ENCODE results near the gene CD33. TPM values are rescaled to one million over a fixed set of nuclear protein-coding genes. Genes with fewer than 3 reads are reported as not detected.
"Not testable (repeated sequence)": the region's sequence is repeated elsewhere in the genome, so short reads cannot be mapped to it uniquely, and the experiment has no call there.

CD33 gene
- total RNA-seq, 2 donors from 2014 or later: 1.2 TPM; not detected in 1

DNA sequence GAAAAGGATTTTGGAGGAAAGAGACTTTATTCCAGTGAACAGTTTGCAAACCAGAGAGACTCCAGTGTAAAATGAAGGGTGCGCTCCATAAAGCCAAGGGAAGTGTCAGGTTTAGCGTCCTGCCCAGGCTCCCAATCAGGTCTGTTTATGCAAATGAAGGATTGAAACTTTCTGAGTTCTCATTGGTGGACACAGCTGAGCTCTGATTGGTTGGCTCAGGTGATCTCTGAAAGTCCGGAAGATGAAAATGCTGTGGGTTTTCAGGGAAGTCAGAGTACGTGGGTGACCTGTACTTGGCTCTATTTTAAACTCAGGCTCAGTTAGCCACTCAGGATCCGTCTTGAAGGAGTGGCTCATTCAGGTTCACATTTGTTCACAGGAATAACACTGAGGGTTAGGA, 28.7 kb upstream of the CD33 start:
- H3K4me3 Mint-ChIP-seq: no peak overlapping the region

DNA sequence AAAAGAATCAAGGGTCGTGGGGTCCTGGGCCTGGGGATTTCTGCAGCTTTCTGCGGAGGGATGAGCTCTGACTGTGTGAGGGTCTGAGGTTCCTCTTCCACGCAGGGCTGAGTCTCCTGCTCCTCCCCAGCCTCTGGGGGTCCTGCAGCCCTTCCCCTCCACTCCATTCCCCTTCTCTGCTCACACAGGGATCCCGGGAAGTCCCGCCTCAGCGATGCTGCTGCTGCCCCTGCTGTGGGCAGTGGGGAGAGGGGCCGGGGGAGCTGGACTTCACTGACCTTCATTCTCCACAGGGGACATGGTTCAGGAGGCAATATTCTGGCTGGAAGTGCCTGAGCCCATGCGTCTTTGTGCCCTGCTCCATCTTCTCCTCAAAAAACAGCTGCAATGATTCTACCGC, 26.2 kb upstream of the CD33 start:
- Mint-ChIP-seq H3K4me3 (no peak overlapping the region), H3K27ac (no peak overlapping the region), H3K9me3 (no peaks in the 10 kb centered on the region), H3K27me3 (peaks cover 18% of the 10 kb centered on the region), H3K4me1 (no peaks in the 10 kb centered on the region), H3K36me3 (ENCODE audit: low read depth) (no peaks in the 10 kb centered on the region)
- no peak for ATAC-seq (replicated peaks)

More for the DNA sequence above, 28.7 kb upstream of the CD33 start:
- H3K4me1 Mint-ChIP-seq: no peaks in the 10 kb centered on the region
- peaks cover 14% of the 10 kb centered on the region for H3K27me3 Mint-ChIP-seq
- H3K9me3 Mint-ChIP-seq: no peaks in the 10 kb centered on the region
- no peaks in the 10 kb centered on the region for H3K36me3 Mint-ChIP-seq (ENCODE audit: low read depth)
- peak; percentile 45 for ATAC-seq (replicated peaks)
- no peak overlapping the region for H3K27ac Mint-ChIP-seq

DNA sequence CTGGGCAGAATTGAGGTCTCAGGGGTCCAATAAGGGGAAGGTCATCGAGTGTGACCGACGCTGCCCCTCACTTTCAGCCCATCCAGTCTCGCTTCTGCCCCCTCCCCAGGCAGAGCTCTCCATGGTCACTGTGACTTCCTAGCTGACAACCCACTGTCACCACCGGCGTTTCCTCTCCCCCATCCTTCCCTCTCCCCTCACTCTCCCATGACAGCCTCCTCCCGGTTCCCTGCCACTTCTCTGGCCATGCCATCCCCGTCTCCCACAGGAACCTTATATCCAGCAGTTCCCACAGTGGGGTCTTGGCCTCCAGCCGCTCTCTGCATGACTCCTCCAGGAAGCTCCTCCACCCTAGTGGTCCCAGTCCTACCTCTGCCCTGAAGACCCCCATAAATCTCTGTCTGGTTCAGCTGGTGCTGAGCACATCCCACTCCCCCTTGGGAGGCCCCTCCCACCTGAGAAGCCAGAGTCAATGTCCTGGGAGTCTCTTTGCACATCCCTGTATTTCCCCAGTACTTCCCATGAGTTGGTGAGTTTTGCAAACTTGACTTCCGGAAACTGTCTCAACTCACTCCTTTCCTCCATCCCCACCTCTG, 24.7 kb upstream of the CD33 start:
- Mint-ChIP-seq H3K9me3 (no peaks in the 10 kb centered on the region), H3K4me1 (no peaks in the 10 kb centered on the region), H3K4me3 (no peak overlapping the region), H3K27ac (no peak overlapping the region), H3K27me3 (peaks cover 18% of the 10 kb centered on the region), H3K36me3 (ENCODE audit: low read depth) (no peaks in the 10 kb centered on the region)
- no peak for ATAC-seq (replicated peaks)

DNA sequence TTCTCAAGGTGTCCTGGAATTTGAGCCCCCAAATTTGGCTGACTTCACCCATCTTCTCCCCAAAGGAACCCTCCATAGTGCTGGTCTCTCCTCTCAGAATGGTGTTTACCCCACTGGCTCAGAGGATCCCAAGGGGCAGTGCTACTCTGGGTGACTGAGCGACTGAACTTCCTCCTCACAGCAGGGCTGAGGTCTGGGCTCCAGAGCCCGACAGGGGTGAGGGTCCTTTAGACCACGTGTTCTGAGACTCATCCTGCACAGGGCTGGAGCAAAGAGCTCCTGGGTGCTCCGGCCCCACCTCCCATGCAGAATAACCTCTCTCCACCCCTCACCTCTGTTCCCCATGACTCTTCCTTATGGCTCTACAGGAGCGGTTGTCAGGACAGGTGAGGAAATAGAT, 23.2 kb upstream of the CD33 start:
- H3K4me3 Mint-ChIP-seq: no peak overlapping the region
- peaks cover 20% of the 10 kb centered on the region for H3K27me3 Mint-ChIP-seq
- no peaks in the 10 kb centered on the region for H3K36me3 Mint-ChIP-seq (ENCODE audit: low read depth)
- H3K9me3 Mint-ChIP-seq: no peaks in the 10 kb centered on the region
- ATAC-seq (replicated peaks): no peak
- H3K27ac Mint-ChIP-seq: no peak overlapping the region
- no peaks in the 10 kb centered on the region for H3K4me1 Mint-ChIP-seq

DNA sequence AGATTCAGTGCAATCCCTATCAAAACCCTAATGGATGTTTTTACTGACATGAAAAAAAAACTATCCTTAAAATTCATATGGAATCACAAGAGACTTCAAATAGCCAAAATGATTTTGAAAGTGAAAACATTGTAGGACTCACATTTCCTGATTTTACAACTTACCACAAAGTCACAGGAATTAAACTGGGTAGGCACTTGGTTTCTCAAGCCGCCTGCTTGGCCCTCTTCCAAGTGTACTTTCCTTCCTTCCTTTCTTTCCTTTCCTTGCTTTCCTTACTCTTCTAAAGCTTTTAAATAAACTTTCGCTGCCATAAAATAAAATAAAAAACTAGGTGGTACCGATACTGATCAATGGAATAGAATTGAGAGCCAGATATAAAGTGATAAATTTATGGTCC, 21.0 kb upstream of the CD33 start:
- no peaks in the 10 kb centered on the region for H3K9me3 Mint-ChIP-seq
- ATAC-seq (replicated peaks): no peak
- no peak overlapping the region for H3K27ac Mint-ChIP-seq
- peaks cover 29% of the 10 kb centered on the region for H3K27me3 Mint-ChIP-seq
- no peaks in the 10 kb centered on the region for H3K4me1 Mint-ChIP-seq
- H3K4me3 Mint-ChIP-seq: no peak overlapping the region
- H3K36me3 Mint-ChIP-seq (ENCODE audit: low read depth): no peaks in the 10 kb centered on the region

DNA sequence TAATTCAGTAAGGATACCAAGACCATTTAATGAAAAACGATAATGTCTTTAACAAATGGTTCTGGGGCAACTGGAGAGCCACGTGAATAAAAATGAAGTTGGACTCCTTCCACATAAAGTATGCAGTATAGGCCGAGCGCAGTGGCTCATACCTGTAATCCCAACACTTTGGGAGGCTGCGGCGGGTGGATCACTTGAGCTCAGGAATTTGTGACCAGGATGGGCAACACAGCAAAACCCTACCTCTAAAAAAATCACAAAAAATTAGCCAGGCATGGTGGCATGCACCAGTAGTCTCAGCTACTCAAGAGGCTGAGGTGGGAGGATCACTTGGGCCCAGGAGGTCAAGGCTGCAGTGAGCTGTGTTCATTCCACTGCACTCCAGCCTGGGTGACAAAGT, 20.6 kb upstream of the CD33 start:
- H3K4me1 Mint-ChIP-seq: no peaks in the 10 kb centered on the region

DNA sequence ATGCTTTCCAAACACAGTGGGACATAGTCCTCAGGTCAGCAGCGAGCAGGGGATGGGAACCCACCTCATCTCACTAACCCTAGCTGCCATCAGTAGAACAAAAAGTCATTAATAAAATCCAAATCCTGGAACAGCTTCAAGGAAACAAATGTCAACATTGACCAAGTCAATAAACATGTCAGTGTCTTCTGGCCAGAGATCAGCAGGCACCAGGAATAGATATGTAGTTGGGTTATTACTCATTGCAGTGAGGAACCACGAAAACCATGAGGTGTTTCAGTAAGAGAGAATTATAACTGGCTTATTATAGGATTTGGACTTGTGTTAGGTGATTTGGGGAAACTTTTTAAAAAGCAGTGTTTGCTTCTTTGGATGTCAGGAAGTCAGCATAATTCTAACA, 17.1 kb upstream of the CD33 start:
- Mint-ChIP-seq H3K27me3 (peaks cover 34% of the 10 kb centered on the region), H3K36me3 (ENCODE audit: low read depth) (no peaks in the 10 kb centered on the region), H3K4me3 (no peak overlapping the region), H3K27ac (no peak overlapping the region), H3K9me3 (no peaks in the 10 kb centered on the region), H3K4me1 (no peaks in the 10 kb centered on the region)
- ATAC-seq (replicated peaks): no peak

More for the DNA sequence above, 20.6 kb upstream of the CD33 start:
- Mint-ChIP-seq H3K36me3 (ENCODE audit: low read depth) (no peaks in the 10 kb centered on the region), H3K9me3 (no peaks in the 10 kb centered on the region), H3K27me3 (peaks cover 31% of the 10 kb centered on the region), H3K27ac (no peak overlapping the region), H3K4me3 (no peak overlapping the region)
- ATAC-seq (replicated peaks): no peak

DNA sequence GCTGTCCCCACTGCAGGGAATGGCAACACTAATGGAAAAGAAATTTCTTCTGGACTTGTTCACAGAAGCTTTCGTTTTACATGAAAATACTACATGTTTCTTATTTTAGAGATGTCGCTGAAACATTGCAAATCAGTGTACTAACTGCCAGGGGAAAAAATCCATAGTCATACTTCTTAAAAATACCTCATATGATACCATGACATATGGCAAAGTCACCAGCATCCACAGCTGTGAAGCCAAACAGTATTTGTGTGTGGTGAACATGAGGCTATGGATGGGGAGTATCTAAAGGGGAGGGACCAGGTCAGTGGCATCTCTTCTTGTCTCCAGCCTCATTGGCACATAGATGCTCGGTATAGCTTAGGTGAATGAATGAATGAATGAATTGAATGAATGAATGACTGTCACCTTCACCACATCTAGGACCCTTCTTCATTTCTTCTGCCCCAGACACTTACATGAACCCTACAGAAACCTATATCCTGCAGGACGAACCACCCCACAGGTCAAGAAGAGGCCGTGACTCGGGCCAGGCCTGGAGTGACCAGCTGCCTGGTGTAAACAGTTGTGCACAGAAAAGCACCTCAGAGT, 14.6 kb upstream of the CD33 start:
- no peaks in the 10 kb centered on the region for H3K36me3 Mint-ChIP-seq (ENCODE audit: low read depth)

DNA sequence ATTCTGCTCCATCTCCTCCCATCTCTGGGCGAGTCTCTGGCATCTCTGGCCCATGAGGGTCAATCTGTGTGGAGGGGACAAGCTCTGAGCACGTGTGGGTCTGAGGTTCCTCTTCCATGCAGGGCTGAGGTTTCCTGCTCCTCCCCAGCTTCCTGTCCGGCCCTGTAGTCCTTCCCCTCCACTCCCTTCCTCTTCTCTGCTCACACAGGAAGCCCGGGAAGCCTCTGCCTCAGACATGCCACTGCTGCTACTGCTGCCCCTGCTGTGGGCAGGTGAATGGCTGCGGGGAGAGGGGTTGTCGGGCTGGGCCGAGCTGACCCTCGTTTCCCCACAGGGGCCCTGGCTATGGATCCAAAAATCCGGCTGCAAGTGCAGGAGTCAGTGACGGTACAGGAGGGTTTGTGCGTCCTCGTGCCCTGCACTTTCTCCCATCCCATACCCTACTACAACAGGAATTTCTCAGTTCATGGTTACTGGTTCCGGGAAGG, 14.0 kb upstream of the CD33 start:
- H3K9me3 Mint-ChIP-seq; ATAC-seq (replicated peaks); H3K27ac Mint-ChIP-seq; H3K4me1 Mint-ChIP-seq; H3K36me3 Mint-ChIP-seq (ENCODE audit: low read depth); H3K4me3 Mint-ChIP-seq: not testable (repeated sequence)
- H3K27me3 Mint-ChIP-seq: peaks cover 30% of the 10 kb centered on the region

More for the DNA sequence above, 14.6 kb upstream of the CD33 start:
- Mint-ChIP-seq H3K27ac (no peak overlapping the region), H3K4me3 (no peak overlapping the region), H3K9me3 (no peaks in the 10 kb centered on the region), H3K27me3 (peaks cover 25% of the 10 kb centered on the region), H3K4me1 (no peaks in the 10 kb centered on the region)
- ATAC-seq (replicated peaks): no peak

DNA sequence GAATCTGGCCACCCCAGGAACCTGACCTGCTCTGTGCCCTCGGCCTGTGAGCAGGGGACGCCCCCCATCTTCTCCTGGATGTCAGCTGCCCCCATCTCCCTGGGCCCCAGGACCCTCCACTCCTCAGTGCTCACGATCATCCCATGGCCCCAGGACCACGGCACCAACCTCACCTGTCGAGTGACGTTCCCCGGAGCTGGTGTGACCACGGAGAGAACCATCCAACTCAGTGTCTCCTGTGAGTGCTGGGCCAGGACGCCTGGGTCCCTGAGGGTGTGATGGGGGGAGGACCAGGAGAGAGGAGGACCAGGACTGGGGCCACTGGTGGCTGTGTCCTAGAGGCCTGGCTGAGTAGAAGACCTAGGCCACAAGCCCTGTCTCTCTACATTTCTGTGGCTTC, 13.0 kb upstream of the CD33 start:
- no peaks in the 10 kb centered on the region for H3K4me1 Mint-ChIP-seq
- H3K4me3 Mint-ChIP-seq: no peak overlapping the region
- peaks cover under 1% of the 10 kb centered on the region for H3K9me3 Mint-ChIP-seq
- peaks cover 34% of the 10 kb centered on the region for H3K27me3 Mint-ChIP-seq
- no peak overlapping the region for H3K27ac Mint-ChIP-seq
- H3K36me3 Mint-ChIP-seq (ENCODE audit: low read depth): no peaks in the 10 kb centered on the region
- no peak for ATAC-seq (replicated peaks)

DNA sequence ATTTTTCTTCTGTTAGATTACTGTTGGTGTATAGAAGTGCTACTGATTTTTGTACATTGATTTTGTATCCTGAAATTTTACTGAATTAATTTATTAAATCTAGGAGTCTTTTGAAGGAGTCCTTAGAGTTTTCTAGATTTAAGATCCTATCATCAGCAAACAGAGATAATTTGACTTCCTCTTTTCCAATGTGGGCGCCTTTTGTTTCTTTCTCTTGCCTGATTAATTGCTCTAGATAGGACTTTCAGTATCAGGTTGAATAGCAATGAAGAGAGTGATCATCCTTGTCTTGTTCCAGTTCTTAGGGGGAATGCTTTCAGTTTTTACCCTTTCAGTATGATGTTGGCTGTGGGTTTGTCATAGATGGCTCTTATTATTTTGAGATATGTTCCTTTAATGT, 5.6 kb upstream of the CD33 start:
- Mint-ChIP-seq H3K36me3 (ENCODE audit: low read depth) (no peaks in the 10 kb centered on the region), H3K27ac (no peak overlapping the region), H3K4me1 (no peaks in the 10 kb centered on the region), H3K4me3 (no peak overlapping the region), H3K27me3 (peaks cover 53% of the 10 kb centered on the region), H3K9me3 (peaks cover 7% of the 10 kb centered on the region)
- no peak for ATAC-seq (replicated peaks)

DNA sequence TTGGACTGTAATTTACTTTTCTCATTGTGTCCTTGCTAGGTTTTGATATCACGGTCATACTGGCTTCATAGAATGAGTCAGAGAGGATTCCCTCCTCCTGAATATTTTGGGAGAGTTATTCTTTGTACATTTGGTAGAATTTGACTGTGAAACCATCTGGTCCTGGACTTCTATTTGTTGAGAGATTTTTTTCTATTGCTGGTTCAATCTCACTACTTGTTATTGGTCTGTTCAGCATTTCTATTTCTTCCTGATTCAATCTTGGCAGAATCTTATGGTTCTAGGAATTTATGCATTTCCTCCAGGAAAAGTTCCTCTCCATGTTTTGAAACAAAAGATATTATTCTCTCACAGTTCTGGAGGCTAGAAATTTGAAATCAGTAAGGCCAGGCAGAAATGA, 4.9 kb upstream of the CD33 start:
- Mint-ChIP-seq H3K27ac (no peak overlapping the region), H3K4me1 (no peaks in the 10 kb centered on the region), H3K9me3 (peaks cover 7% of the 10 kb centered on the region)

DNA sequence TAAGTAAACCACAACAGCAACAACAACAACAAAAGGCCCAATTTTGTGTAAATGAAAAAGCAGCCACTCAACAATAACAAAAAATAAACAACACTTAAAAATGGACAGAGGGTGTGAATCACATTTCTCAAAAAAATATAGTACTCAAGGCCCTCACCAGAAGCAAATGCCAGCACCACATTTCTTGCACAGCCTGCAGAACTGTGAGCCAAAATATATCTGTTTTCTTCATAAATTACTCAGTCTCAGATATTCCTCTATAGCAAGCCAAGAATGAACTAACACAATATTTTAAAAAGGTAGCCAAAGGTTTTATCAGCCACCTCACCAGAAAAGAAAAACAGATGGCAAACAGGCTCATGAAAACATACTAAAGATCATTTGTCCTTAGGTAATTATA, 3.9 kb upstream of the CD33 start:
- H3K27me3 Mint-ChIP-seq: peaks cover 55% of the 10 kb centered on the region
- H3K27ac Mint-ChIP-seq: no peak overlapping the region
- H3K36me3 Mint-ChIP-seq (ENCODE audit: low read depth): no peaks in the 10 kb centered on the region
- H3K9me3 Mint-ChIP-seq: peaks cover 7% of the 10 kb centered on the region
- H3K4me1 Mint-ChIP-seq: no peaks in the 10 kb centered on the region
- no peak for ATAC-seq (replicated peaks)
- no peak overlapping the region for H3K4me3 Mint-ChIP-seq

More for the DNA sequence above, 4.9 kb upstream of the CD33 start:
- Mint-ChIP-seq H3K36me3 (ENCODE audit: low read depth) (no peaks in the 10 kb centered on the region), H3K27me3 (peaks cover 53% of the 10 kb centered on the region), H3K4me3 (no peak overlapping the region)
- no peak for ATAC-seq (replicated peaks)

DNA sequence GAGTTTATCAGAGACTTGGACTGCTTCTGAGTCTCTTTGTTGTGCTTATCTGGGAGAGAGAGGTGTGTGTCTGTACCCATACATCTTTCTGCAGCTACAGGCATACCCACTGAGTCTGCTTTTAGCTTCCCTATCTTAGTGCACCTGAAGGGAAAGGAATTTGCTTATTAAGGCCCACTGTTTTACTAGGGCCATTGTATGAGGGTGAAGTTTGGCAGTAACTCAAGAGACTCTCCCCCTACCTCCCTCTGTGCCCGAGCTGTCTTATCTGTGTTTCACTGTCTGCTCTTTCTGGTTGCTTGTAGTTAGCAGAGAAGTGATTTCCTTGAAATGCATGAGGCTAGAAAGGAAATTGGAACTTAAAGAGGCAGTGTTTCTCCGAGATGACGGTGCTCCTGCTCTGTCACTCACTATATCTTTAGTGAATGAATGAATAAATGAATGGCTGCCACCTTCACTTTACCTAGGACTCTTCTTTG, 678 bp upstream of the CD33 start:
- H3K27ac Mint-ChIP-seq: no peak overlapping the region

DNA sequence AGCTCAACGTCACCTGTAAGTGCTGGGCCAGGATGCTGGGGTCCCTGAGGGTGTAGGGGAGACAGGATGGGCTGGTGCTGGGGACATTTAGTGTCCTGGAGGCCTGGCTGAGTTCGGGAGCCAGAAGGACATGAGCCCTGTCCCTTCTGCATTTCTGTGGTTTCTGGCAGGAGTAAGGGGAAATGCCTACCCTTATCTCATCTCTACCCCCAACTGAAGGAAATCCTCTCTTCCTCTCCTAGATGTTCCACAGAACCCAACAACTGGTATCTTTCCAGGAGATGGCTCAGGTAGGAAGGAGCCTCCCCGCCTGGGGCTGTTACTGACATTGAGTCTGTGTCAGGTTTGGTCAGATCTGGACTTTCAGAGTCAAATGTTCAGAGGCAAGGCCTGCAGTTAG, 1.2 kb downstream of the CD33 start:
- no peaks in the 10 kb centered on the region for H3K36me3 Mint-ChIP-seq (ENCODE audit: low read depth)
- no peak overlapping the region for H3K27ac Mint-ChIP-seq
- H3K27me3 Mint-ChIP-seq: peaks cover 63% of the 10 kb centered on the region
- H3K4me1 Mint-ChIP-seq: no peaks in the 10 kb centered on the region
- no peaks in the 10 kb centered on the region for H3K9me3 Mint-ChIP-seq
- H3K4me3 Mint-ChIP-seq: no peak overlapping the region
- ATAC-seq (replicated peaks): no peak

More for the DNA sequence above, 678 bp upstream of the CD33 start:
- no peak for ATAC-seq (replicated peaks)
- Mint-ChIP-seq H3K9me3 (no peaks in the 10 kb centered on the region), H3K36me3 (ENCODE audit: low read depth) (no peaks in the 10 kb centered on the region), H3K27me3 (peaks cover 63% of the 10 kb centered on the region), H3K4me3 (no peak overlapping the region), H3K4me1 (no peaks in the 10 kb centered on the region)

Measured in activated T-helper 17 cell treated with anti-CD3 and anti-CD28 coated beads, Interleukin-2, amount 50 U/mL, for 72 hours (primary cell).